ENCODE measurements around the gene C3orf49.

- no peak for TF ChIP-seq PATZ1 (CRISPR knock-in tag; IDR thresholded peaks at IDR 0.05; ENCODE audit: borderline replicate concordance)
- TF ChIP-seq MYBL2 (IDR thresholded peaks at IDR 0.05; ENCODE audit: low read depth): no peak
- TF ChIP-seq MYBL2 (CRISPR knock-in tag; IDR thresholded peaks at IDR 0.05; ENCODE audit: borderline replicate concordance): no peak
- TF ChIP-seq ARID2 (IDR thresholded peaks at IDR 0.05): no peak
Observed at GRCh38 chr3:63875510-63875909, 56.4 kb downstream of the C3orf49 start.

Data from K562 (cell line).